GM19099 (cell line): ENCODE measurements around the gene PAX5.

Source experiments
- POLR2A ChIP-seq: IDR thresholded peaks from 3 replicates; pipeline ENCODE4 v1.6.1; 2011; ENCODE audit warnings: low read depth; ENCODE audit not compliant: insufficient read length; ENCODE audit errors: extremely low read depth

The PAX5 gene

DNA sequence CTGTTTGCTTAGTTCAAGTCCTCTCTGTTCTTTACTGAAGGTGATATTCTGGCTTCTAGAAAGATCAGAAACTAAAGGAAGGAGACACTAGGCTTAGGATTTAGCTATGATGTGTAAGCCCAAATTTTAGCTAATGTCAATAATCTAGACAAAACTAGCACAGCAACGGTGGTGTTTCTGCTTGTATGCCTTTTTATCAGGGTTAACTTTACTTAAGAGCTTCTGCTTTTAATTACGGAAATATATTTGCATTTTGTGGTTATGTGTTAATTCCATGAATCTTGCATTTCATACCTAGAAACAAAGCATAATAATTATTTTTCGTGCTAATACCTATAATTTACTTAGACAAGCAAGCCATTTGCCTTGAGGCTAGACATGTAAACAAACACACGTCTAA is 96.1 kb downstream of the PAX5 start:
- no peak for TF ChIP-seq POLR2A

DNA sequence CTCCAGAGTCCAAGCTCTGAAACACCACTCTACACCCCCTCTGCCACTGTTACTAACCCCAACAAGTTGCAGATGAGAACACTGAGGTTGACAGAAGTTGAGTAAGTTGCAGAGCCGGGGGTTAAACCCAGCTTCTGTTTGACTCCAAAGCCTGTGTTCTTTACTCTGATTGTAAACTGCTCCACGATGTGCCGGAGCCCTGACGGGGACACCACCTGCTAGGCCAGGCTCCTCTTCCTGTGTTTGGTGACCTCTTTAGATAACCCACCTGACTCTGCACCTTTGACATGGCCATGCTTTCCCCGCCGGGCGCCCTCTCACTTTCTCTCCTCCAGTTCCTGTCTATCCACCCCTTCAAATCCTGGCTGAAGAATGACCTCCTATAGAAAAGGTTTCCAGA is 96.7 kb downstream of the PAX5 start:
- TF ChIP-seq POLR2A: no peak

DNA sequence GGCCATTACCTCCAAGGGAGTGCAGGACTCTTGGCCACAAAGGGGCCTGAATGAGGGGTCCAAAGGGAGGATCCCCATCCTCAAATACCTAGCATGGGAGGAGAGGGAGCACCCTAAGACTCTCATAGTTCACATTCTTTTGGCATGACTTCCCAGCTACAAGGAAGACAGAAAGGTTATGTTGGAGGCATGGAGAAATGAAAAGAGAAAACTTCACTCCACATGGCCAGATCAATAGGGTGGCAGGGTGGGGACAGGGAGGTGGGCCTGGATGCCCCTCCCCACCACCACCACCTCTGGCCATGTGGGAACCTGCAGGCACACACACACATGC is 97.6 kb downstream of the PAX5 start:
- TF ChIP-seq POLR2A: no peak

DNA sequence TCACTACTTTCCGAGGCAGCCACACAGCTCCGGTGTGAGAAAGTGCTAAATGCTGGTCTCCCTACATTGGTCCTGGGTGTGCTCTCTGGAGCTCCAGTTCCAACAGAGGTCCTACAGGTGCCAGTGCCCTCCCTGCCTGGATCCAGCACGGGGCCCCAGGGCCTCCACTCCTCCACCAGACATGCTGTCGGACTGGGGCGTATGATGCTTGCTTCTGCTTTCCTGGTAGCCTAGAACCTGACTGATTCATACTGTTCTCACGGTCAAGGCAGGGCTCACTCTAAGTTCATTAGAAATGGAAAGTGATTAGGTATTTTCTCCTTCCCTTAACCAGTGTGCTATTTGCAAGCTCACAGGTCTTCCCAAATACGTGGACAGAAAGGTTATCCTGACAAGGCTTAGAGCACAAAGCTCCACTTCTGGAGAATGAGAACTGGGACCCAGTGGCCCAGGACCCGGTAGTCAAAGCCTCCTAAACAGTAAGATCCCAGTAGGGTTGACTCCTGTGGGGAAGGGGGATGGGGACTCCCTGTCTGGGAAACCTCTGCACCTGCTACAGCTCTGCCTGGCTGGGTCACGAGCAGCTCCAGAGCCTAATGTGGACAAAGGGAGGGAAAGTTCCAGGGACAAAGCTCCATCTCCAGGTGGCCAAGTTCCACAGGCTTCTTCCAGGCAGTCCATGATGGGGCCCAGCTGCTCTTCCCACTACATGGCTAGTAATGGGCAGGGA is 98.1 kb downstream of the PAX5 start:
- TF ChIP-seq POLR2A: no peak

DNA sequence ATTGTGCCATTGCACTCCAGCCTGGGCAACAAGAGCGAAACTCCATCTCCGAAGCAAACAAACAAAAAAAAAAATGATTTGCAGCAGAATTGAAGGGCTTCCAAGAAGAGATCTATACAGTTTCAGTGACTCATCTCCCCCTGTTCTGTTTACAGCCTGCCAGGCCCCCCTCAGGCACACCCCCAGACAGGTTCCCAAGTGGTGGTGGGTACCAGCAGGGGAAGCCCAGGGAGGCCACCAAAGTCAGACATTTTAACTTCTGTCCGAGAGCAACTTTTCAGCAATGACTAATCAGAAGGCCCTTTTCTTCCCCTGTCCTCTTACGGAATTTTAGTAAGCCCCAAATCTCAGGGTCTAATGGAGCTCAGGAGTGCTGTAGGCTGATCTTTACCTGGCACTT is 98.7 kb downstream of the PAX5 start:
- TF ChIP-seq POLR2A: no peak

DNA sequence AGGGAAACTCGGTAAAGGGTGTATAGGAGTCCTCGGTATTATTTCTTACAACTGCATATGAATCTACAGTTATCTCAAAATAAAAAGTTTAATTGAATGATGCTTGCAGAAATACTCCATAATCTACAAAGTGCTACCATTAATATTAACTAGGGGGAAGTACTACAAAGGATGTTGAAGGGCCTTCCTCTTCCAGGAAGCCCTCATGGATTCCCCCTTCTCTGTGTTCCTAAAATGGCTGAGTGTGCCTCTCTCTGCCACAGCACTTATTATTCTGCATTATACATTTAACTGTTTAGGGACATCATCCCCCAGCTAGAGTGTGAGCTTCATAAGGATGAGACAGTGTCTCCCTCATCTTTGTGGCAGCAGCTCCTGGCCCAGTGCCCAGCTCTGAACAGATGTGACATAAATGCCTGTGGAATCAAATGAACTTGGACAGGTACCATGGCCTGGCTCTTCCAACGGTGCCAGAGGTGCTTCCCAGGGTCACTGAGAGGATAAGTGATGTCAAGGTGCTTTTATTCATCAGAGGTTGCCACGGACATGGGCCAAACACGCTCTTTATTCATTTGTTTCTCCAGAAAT is 99.5 kb downstream of the PAX5 start:
- no peak for TF ChIP-seq POLR2A

DNA sequence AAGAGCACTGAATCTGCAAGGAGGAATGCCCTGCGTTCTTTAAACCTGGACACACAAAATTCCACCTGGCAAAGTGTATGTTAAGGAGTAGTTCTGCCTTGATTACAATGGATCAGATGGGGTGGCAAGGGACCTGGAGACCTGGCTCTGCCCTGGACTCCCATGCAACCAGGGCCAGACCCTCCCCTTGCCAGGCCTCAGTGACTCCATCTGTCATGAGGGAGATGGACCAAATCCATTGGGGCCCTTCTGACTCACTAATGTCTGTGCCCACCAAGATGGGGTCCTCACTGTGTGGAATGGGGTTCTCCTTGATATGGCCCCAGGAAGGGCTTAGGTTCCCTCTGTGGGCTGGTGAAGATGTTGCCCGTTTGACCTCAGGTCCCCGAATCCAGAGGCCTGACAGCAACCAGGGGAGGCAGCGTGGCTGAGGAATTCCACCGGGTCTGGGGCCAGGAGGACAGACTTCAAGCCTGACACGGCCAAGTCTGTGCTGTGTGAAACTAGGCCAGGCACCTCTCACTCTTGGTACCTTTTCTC is 100.3 kb downstream of the PAX5 start:
- no peak for TF ChIP-seq POLR2A

DNA sequence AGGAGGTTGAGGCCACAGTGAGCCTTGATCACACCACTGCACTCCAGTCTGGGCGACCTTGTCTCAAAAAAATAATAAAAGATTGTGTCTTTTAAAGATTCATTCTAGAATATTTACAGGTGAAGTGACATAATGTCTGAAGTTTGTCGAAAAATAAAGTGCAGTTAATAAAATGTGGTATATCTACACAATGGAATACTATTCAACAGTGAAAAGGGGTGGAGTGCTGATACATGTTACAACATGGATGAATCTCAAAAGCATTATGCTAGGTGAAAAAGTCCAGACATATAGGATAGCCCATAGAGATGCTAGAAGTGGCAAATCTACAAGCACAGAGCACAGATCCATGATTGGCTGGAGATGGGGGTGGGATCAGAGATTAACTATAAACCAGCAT is 101.9 kb downstream of the PAX5 start:
- TF ChIP-seq POLR2A: no peak

DNA sequence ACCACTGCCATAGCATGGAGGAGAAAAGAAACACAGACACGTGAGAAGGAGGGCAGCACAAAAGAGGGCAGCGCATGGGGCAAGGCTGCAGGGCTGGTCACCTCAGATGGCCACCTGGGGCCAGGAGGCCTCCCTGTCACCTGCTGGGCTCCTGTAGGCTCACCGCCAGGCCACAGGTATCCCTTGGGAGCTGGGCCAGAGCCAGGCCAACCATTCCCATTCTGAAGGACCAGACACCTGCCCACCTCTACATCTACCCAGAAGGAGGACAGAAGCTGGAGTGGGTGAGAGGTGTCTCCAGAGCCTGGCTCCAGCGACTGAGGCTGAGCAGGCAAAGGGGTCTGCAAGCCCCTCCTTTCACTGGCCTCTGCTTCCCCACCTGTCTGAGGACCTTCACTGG is 103.1 kb downstream of the PAX5 start:
- no peak for TF ChIP-seq POLR2A

DNA sequence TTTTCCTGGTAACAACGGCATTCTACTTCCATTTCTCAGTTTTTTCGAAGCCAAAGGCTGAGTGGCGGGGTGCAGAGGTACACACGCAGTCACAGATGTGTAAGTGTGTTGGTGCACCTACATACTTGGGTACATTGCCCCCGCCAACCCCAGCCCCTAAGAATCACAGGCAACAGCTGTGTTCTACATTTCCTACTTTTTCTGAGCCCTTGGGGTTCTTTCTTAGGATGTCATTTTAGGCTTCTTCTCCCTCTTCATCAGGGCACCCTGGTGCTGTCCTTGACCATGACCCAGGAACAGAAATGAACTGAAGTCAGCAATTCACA is 104.8 kb downstream of the PAX5 start:
- no peak for TF ChIP-seq POLR2A

DNA sequence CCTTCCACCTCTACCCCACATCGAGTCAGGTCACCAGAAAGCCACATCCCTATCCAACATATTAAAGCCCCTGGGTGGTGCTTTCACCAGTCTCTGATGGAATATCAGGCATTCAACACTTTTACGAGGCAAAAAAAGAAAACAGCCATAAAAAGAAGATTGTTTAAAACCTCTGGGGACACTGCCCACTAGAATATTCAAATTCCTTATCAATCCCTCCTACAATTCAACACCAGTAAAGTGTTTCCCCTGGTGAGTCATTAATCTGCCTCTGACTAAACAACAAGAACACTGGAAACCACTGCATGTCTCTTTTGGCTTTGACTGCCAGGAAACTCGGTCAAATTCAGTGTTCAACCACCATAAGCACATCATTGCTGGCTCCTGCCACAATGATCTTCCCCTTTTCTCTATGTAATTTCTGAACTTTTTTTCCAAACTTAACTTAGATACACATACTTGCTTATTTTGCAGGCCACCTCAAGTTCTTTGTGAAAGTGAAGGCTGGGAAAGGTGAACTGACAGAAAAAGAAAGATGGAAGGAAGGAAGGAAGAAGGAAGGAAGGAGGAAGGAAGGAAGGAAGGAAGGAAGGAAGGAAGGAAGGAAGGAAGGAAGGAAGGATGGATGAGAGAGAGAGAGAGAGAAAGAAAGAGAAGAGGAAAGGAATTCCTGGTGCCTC is 105.3 kb downstream of the PAX5 start:
- TF ChIP-seq POLR2A: no peak

DNA sequence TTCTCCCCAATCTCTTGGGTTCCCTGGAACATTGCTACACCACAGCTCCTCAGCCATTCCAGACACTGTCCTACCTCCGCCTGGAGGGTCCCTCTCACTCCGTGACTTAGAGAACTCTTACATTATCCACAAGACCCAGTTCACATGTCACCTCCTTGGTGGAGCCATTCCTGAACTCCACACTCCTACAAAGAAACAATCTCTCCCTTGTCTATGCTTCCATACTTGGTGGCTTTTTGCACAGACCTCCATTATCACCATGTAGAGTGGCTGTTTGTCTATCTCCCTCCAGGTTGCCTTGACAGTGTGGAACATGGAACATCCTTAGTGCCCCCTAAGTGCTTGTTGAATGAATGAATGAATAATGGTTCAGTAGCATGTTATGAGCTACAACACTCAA is 105.9 kb downstream of the PAX5 start:
- TF ChIP-seq POLR2A: no peak

DNA sequence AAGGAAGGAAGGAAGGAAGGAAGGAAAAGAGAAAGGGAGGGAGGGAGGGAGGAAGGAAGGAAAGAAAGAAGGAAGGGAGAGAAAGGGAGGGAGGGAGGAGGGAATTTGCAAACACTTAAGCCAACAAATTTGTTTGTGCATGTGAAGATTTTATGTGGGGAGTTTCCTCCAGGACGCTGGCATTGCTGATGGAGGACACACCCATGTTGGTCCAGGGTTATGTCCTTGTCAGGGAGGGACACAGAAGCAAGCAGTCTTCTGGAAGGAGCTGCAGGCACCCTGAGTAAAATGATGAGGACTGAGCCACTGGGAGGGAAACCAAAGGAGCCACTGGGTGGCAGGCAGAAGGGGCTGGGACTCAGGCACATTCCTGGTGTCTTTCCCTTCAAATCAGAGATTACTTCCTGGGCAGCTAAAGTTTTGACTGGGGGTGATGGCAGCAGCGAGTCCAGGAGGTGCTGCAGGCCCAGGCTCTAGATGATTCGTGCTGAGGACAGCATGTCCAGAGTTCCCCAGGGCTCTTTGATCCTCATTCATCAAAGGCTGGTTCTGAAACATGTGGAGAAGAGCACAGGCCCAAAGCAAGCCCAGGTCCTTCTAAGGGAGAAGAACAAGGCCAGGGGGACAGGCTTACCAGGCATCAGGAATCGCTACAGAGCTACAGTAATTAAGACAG is 109.2 kb downstream of the PAX5 start:
- no peak for TF ChIP-seq POLR2A

DNA sequence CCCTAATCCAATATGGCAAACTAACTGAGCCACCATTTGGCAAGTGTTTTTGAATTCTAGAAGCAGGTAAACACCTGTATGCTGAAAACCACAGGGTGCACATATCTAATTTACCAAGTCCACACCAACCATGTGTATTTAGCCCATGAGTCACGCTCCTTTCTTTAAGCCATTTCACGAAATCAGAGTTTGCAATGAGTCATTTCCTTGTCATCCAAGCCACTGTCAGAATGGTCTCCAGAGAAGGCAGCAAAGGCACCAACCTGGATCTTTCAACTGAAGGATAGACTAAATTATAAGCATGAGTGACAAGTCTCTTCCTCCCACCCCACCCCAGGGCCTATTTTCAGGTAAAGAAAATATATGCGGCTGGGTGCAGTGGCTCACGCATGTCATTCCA is 110.0 kb downstream of the PAX5 start:
- TF ChIP-seq POLR2A: no peak

DNA sequence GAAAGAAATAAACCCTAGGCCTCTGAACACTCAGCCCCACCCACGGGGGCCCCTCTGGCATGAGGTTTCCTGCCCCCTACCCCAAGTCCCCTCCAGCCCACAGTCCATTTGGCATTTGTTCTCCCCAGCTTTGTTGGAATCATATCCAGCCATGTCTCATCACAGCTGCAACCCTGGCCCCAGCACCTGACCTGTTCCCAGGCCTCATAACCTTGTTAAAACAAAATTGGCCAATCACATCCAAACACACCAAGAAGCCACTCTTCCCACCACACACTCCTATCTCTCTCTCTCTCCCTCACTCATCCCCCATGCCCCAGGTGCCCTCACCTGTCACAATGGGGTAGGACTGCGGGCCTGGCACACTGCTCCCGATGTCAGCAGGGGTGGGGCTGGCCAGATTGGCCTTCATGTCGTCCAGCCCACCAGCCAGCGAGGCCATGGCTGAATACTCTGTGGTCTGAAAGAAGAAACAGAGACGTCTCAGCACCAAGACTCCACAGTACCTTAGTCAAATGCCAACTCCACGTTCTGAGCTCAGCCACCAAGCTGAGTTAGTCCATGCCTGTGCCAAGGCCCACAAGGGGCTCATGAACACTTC is 110.9 kb downstream of the PAX5 start:
- no peak for TF ChIP-seq POLR2A
